GM20000 (cell line): ENCODE measurements around the gene SMARCAL1.

Source experiments
- DNase-seq: peaks from one replicate; pipeline ENCODE4 v3.0.0; 2012; ENCODE audit warnings: low spot score
- CTCF ChIP-seq: IDR thresholded peaks from 2 replicates; pipeline ENCODE4 v1.5.1; 2012; ENCODE audit warnings: mild to moderate bottlenecking, control low read depth; ENCODE audit errors: extremely low read depth, missing control alignments

The SMARCAL1 gene

DNA sequence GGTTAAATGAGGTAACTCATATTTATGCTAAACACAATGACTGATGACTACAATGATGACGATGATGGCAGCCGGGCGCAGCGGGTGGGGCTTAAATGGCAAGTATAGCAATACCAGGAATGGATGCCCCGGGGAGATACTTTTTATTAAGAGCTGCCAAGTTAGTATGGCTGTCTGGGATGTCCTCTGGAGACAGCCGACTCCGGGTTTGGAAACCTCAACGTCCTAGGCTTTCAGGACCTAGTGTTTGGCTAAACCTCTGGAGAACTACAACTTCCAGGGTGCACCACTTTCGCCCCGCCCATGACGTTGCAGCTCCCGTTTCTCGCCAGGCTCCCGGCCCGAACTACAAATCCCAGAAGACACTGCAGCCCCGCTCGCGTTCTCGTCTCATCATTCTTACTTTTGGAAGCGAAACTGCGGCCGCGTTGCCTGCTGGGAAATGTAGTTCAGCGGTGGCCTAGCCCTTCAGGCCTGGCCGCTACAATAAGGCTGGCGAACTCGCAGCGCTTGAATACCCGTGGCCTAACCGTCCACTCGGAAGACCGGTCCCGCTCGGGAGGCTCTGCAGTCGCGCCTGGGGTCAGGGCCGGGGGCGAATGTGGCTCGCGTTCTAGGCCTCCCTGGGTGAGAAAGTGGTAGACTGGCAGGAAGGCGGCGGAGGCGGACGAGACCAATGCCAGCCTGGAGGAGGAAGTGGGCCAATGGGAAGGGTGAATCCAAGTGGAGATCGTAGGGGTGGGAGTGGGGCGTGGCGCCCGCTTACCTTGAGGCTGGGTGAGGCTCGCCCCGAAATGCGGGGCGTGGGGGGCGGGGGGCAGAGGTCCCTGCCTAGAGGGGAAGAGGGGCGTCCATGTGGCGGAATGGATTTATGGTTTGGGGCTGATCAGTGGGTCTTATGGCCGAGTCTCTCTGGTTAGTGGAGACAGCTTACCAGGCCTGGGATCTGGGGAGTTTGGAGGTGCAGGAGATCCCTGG, at the start of gene SMARCAL1:
Gene SMARCAL1 (plus strand): TSS at position 463 of the 978 bp plus-strand sequence. CDS start 2,221 bp downstream, outside the sequence.
- no peak for TF ChIP-seq CTCF
- DNase-seq: peak; percentile 90

- TF ChIP-seq CTCF: no peak
- DNase-seq: no peak
Observed at GRCh38 chr2:216362730-216363129, 49.6 kb upstream of the SMARCAL1 start.

DNA sequence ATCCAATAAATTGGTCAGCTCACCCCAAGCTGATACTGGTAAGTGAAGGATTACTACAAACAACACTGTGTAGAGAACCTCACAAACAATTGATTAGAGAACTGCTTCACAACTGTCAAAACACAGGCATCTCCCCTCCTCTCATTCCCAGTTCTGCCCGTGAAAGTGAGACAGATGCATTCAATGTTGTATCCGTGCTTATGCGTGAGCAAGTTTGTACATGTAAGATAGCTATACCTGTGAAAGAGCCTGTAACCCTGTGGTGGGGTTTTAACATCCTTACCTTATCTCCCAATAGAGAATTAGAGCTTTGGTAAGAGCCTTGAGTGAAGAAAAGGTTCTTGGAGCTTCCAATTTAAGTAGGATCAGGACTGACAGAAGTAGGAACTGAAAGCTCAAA, 49.1 kb upstream of the SMARCAL1 start:
- DNase-seq: no peak
- TF ChIP-seq CTCF: no peak

GRCh38 chr2:216365518-216365917, 46.8 kb upstream of the SMARCAL1 start:
- no peak for TF ChIP-seq CTCF
- DNase-seq: no peak

DNA sequence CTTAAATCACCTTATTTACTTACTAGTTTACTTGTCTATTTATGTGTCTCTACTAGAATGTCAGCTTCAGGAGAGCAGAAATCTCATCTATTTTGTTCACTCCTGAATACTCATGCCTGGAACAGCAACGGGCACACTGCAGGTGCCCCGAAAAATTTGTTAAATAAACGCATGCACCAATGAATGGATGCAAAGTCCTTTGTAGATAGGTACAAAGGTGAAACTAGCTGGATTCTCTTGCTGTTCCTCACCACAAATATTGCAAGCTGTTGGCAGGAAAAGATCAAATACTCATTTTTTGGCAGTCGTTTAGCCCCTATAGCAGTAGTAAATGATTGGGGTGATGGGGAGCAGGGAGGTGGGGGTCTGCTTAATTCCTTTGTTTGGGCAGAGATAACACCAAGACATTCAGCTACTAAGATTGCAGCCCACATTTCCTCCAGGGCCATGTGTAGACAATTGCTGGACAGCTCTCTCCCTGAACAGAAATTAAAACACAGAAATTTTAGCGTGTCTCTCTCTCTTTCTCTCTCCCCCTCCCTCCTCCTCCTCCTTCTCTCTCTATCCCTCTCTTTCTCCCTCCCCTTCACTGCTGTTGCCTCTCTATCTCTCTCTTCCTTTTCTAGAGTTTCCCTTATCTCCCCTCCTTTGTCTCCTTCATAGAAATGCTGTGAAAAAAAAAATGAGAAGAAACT, 45.4 kb upstream of the SMARCAL1 start:
- DNase-seq: no peak
- TF ChIP-seq CTCF: no peak

- no peak for DNase-seq
- no peak for TF ChIP-seq CTCF
Observed at GRCh38 chr2:216369821-216370220, 42.5 kb upstream of the SMARCAL1 start.
